SK-N-SH (cell line): ENCODE measurements around the gene TRAF7. TPM values are rescaled to one million over a fixed set of nuclear protein-coding genes. Genes with fewer than 3 reads are reported as not detected.
"Not testable (repeated sequence)": the region's sequence is repeated elsewhere in the genome, so short reads cannot be mapped to it uniquely, and the experiment has no call there.

Experiments used
- CTCF ChIA-PET: fragments of 300-600, 350-600 bp; formaldehyde crosslinking; extraction: SDS; loops from one replicate; lab custom pipeline; 2021; lab: Yijun Ruan, JAX
- POLR2A ChIA-PET: fragments of 350-600 bp; sonication (Branson Sonifier 250); formaldehyde crosslinking; extraction: SDS; loops from one replicate; lab custom pipeline; 2020; ENCODE audit warnings: antibody characterized with exemption, inconsistent platforms; lab: Yijun Ruan, JAX
- DNase-seq: peaks from one replicate; pipeline ENCODE4 v3.0.0; 2012
- H2AFZ ChIP-seq: fragments of 200-600 bp; sonication (generic); 2 replicates; pipeline ENCODE4 v1.8.1; 2016; ENCODE audit warnings: antibody characterized with exemption, mild to moderate bottlenecking, low read depth
- H3F3A ChIP-seq: fragments of 200-600 bp; sonication (generic); replicated peaks from 2 replicates; pipeline ENCODE3; 2016; ENCODE audit warnings: antibody characterized with exemption, mild to moderate bottlenecking; ENCODE audit not compliant: insufficient read depth
- H3K27ac ChIP-seq, 2 experiments: fragments of 200-500 bp in 1 of 2; fragments of 200-600 bp in 1 of 2; sonication (Bioruptor generic) in 1 of 2; sonication (generic), shearing (Covaris generic) in 1 of 2; 2 replicates each; pipeline versions ENCODE4 v1.5.1 to v1.6.1; 2014 to 2016; ENCODE audit warnings: low read depth in 2 of 2, inconsistent platforms in 1 of 2, low read length in 1 of 2, mild to moderate bottlenecking in 1 of 2, mixed read lengths in 1 of 2
- H3K27me3 ChIP-seq: fragments of 200-600 bp; sonication (generic), shearing (Covaris generic); 2 replicates; pipeline ENCODE4 v1.6.1; 2016; ENCODE audit warnings: mixed run types; ENCODE audit not compliant: insufficient read depth
- H3K36me3 ChIP-seq, 2 experiments: fragments of 200-500 bp in 1 of 2; fragments of 200-600 bp in 1 of 2; sonication (Bioruptor generic) in 1 of 2; sonication (generic) in 1 of 2; replicated peaks in 1 of 2; 2 replicates each; pipeline versions ENCODE3 to v1.5.1; 2014 to 2016; ENCODE audit warnings: low read length in 1 of 2, mild to moderate bottlenecking in 1 of 2; ENCODE audit not compliant: insufficient read depth in 2 of 2, control insufficient read depth in 1 of 2
- H3K4me1 ChIP-seq, 2 experiments: fragments of 200-500 bp in 1 of 2; fragments of 200-600 bp in 1 of 2; sonication (Bioruptor generic) in 1 of 2; sonication (generic), shearing (Covaris generic) in 1 of 2; 2 replicates each; pipeline versions ENCODE4 v1.5.1 to v1.6.1; 2014 to 2016; ENCODE audit warnings: low read depth in 1 of 2, low read length in 1 of 2, mixed run types in 1 of 2; ENCODE audit not compliant: insufficient read depth in 2 of 2, control insufficient read depth in 1 of 2
- H3K4me2 ChIP-seq: fragments of 200-600 bp; sonication (generic), shearing (Covaris generic); 2 replicates; pipeline ENCODE4 v1.6.1; 2017; ENCODE audit warnings: mixed run types
- H3K4me3 ChIP-seq, 2 experiments: fragments of 200-500 bp in 1 of 2; fragments of 200-600 bp in 1 of 2; sonication (Bioruptor generic) in 1 of 2; sonication (generic), shearing (Covaris generic) in 1 of 2; 2 replicates each; pipeline versions ENCODE4 v1.5.1 to v1.8.1; 2014 to 2016; ENCODE audit warnings: low read depth in 2 of 2, inconsistent platforms in 1 of 2, low read length in 1 of 2, mild to moderate bottlenecking in 1 of 2, mixed read lengths in 1 of 2, moderate library complexity in 1 of 2
- H3K79me2 ChIP-seq: fragments of 200-600 bp; sonication (generic); 2 replicates; pipeline ENCODE4 v1.8.1; 2017; ENCODE audit warnings: mild to moderate bottlenecking; ENCODE audit not compliant: insufficient read depth
- H3K9ac ChIP-seq: fragments of 200-600 bp; sonication (generic); 2 replicates; pipeline ENCODE4 v1.6.1; 2017; ENCODE audit warnings: mixed run types
- H3K9me2 ChIP-seq: fragments of 200-600 bp; sonication (generic); 2 replicates; pipeline ENCODE4 v1.6.1; 2017; ENCODE audit warnings: mixed run types
- H3K9me3 ChIP-seq: fragments of 200-600 bp; sonication (generic); 2 replicates; pipeline ENCODE4 v1.6.1; 2017; ENCODE audit warnings: mixed run types, mild to moderate bottlenecking, moderate library complexity
- H4K20me1 ChIP-seq: fragments of 200-600 bp; sonication (generic); 2 replicates; pipeline ENCODE4 v1.6.1; 2017; ENCODE audit warnings: mild to moderate bottlenecking, mixed run types; ENCODE audit not compliant: insufficient read depth
- EP300 ChIP-seq, 2 experiments: IDR thresholded peaks; 2 replicates each; pipeline versions ENCODE4 v1.4.0 to v1.6.1; 2012; ENCODE audit warnings: borderline replicate concordance in 1 of 2, low read depth in 1 of 2, low read length in 1 of 2
- FOXM1 ChIP-seq: IDR thresholded peaks from 2 replicates; pipeline ENCODE4 v1.4.0; 2012; ENCODE audit warnings: low read depth, mild to moderate bottlenecking
- GABPA ChIP-seq: IDR thresholded peaks from 2 replicates; pipeline ENCODE4 v1.4.0; 2012; ENCODE audit warnings: low read depth, mild to moderate bottlenecking
- JUND ChIP-seq: IDR thresholded peaks from 2 replicates; pipeline ENCODE4 v1.4.0; 2012
- MAX ChIP-seq: IDR thresholded peaks from 2 replicates; pipeline ENCODE4 v1.4.0; 2012; ENCODE audit warnings: low read depth
- MEF2A ChIP-seq: IDR thresholded peaks from 2 replicates; pipeline ENCODE4 v1.4.0; 2012; ENCODE audit warnings: low read depth, borderline replicate concordance
- MXI1 ChIP-seq: IDR thresholded peaks from 2 replicates; pipeline ENCODE4 v1.6.1; 2012; ENCODE audit warnings: mild to moderate bottlenecking, low read depth, low read length, improper control_type of control experiment
- NFIC ChIP-seq: IDR thresholded peaks from 2 replicates; pipeline ENCODE4 v1.4.0; 2012; ENCODE audit warnings: borderline replicate concordance
- PBX3 ChIP-seq: IDR thresholded peaks from 2 replicates; pipeline ENCODE4; 2012
- RCOR1 ChIP-seq: fragments of 150-350 bp; IDR thresholded peaks from 2 replicates; pipeline ENCODE4 v1.6.1; 2017; ENCODE audit warnings: antibody characterized with exemption, low read length
- TAF1 ChIP-seq: IDR thresholded peaks from 2 replicates; pipeline ENCODE4 v1.6.1; 2012; ENCODE audit warnings: low read depth, mild to moderate bottlenecking, low read length, moderate library complexity, borderline replicate concordance
- TCF12 ChIP-seq: IDR thresholded peaks from 2 replicates; pipeline ENCODE4 v1.4.0; 2012
- WGBS: methylation state at CpG from one replicate; pipeline ENCODE4 v1.1.6; 2017; ENCODE audit warnings: low lambda C conversion rate; 5-methylcytosine and 5-hydroxymethylcytosine counted together
- polyA plus RNA-seq, 3 experiments: library from polyadenylated mRNA; depleted of rRNA; stranded (reverse); fragments of >200 nt; gene quantifications; 2 replicates each; pipeline ENCODE4 v1.2.3, GENCODE V29; 2012

TRAF7 gene
- polyA plus RNA-seq, 1 of the 3 experiments (the other 2 are of a cell fraction) = 73.0 TPM

GRCh38 chr16:2124377-2124693 lies 31.2 kb upstream of the TRAF7 start:
- ChIA-PET POLR2A (interaction anchor here (0.7 to 1.8 kb wide), 3 partner anchors 16 to 31 kb away, joined by 3 to 4 read pairs (median 4); partner anchors contain the start of genes RAB26 and TRAF7), CTCF (interaction anchor here (1.4 kb wide), 1 partner anchor 16 kb away, joined by 4 read pairs; no protein-coding TSS in a partner anchor)
- not testable (repeated sequence) for H3K9me2 ChIP-seq, H3K9me3 ChIP-seq, DNase-seq, H3K36me3 ChIP-seq, H3K27me3 ChIP-seq, H2AFZ ChIP-seq
- H3F3A ChIP-seq = peaks cover 14% of the 10 kb centered on the region
- peak overlapping the region; percentile 79 for H3K9ac ChIP-seq
- peak overlapping the region; percentile 16 to 27; a peak in 3 of 4 replicates for H3K4me3 ChIP-seq
- peaks cover 28 to 60% of the 10 kb centered on the region in 2 experiments; a peak in 3 of 4 replicates for H3K4me1 ChIP-seq
- peaks cover 15% of the 10 kb centered on the region for H4K20me1 ChIP-seq
- WGBS = 15% methylated on average over 7 of the region's 11 CpGs
- peak overlapping the region; percentile 84 to 98 for H3K27ac ChIP-seq
- peaks cover 77% of the 10 kb centered on the region for H3K79me2 ChIP-seq
- TF ChIP-seq EP300 (IDR thresholded peaks at IDR 0.05; ENCODE audit: borderline replicate concordance in 1 of 2, low read depth in 1 of 2, low read length in 1 of 2) = peak in 1 of 2 experiments; percentile 6; a peak in 1 of 4 replicates
- peak; percentile 9; the same call in 1 of the 2 replicates for TF ChIP-seq MXI1
- H3K4me2 ChIP-seq = peak overlapping the region; percentile 82

- H3K9me2 ChIP-seq, H3K9me3 ChIP-seq, H2AFZ ChIP-seq, H3K27me3 ChIP-seq, H3K36me3 ChIP-seq: not testable (repeated sequence)
- 18% methylated on average over 14 of the region's 37 CpGs for WGBS
- peaks cover 28 to 60% of the 10 kb centered on the region in 2 experiments; a peak in 3 of 4 replicates for H3K4me1 ChIP-seq
- H3K4me3 ChIP-seq = peak overlapping the region; percentile 27 to 48
- peaks cover 15% of the 10 kb centered on the region for H4K20me1 ChIP-seq
- ChIA-PET CTCF (interaction anchor here (1.4 to 1.5 kb wide), 2 partner anchors 15 to 121 kb away, joined by 4 read pairs; no protein-coding TSS in a partner anchor), POLR2A (interaction anchor here (0.7 to 1.8 kb wide), 3 partner anchors 15 to 30 kb away, joined by 3 to 4 read pairs (median 4); partner anchors contain the start of genes RAB26 and TRAF7)
- H3K27ac ChIP-seq = peak overlapping the region; percentile 84 to 98
- peak; percentile 62 for DNase-seq
- peak overlapping the region; percentile 82 for H3K4me2 ChIP-seq
- TF ChIP-seq EP300 (IDR thresholded peaks at IDR 0.05; ENCODE audit: borderline replicate concordance in 1 of 2, low read depth in 1 of 2, low read length in 1 of 2) (peak in 1 of 2 experiments; percentile 30; a peak in 3 of 4 replicates), JUND (peak; percentile 19; the same call in 1 of the 2 replicates), GABPA (0 out of 2 replicates have a peak, but pooled peaks have one; percentile 18), PBX3 (0 out of 2 replicates have a peak, but pooled peaks have one; percentile 12), NFIC (peak; percentile 12; the same call in 1 of the 2 replicates), MEF2A (peak; percentile 74; the same call in 1 of the 2 replicates), FOXM1 (peak; percentile 100), RCOR1 (peak; percentile 44; the same call in 1 of the 2 replicates), TAF1 (peak; percentile 38; the same call in 1 of the 2 replicates), MAX (peak; percentile 46; the same call in 1 of the 2 replicates), TCF12 (peak; percentile 62; the same call in 1 of the 2 replicates)
- peaks cover 77% of the 10 kb centered on the region for H3K79me2 ChIP-seq
- peaks cover 14% of the 10 kb centered on the region for H3F3A ChIP-seq
- H3K9ac ChIP-seq = peak overlapping the region; percentile 79
Measured at GRCh38 chr16:2124694-2125444, 30.7 kb upstream of the TRAF7 start.

DNA sequence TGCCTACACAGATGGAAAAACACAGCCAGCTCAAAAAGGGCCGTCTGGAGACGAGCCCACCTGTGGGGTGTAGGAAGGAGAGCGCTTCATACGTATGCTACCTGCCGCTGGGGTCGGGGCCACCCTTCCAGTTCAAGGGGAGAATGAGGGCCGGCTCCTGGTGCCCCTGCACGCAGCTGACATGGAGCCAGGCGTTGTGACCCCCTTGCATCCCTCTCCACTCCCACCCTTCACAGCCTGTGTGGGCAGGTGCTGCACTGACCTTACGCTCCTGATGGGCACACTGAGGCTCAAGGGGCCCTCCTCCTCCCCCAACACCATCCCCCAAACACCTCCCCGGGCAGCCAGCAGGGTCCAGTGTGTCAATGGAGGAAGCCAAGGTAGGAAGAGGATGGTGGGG lies 30.0 kb upstream of the TRAF7 start:
- H4K20me1 ChIP-seq = peaks cover 18% of the 10 kb centered on the region
- peaks cover 28 to 60% of the 10 kb centered on the region in 2 experiments; a peak in 3 of 4 replicates for H3K4me1 ChIP-seq
- H2AFZ ChIP-seq, DNase-seq, H3K27me3 ChIP-seq, H3K9me3 ChIP-seq, H3K36me3 ChIP-seq, H3K9me2 ChIP-seq: not testable (repeated sequence)
- CTCF ChIA-PET = interaction anchor here (1.4 to 1.5 kb wide), 2 partner anchors 15 to 122 kb away, joined by 4 read pairs; no protein-coding TSS in a partner anchor
- POLR2A ChIA-PET = interaction anchor here (1.5 to 1.8 kb wide), 2 partner anchors 22 to 78 kb away, joined by 4 to 7 read pairs; partner anchors contain the start of genes NTHL1, RAB26 and TSC2
- peak overlapping the region; percentile 84 to 98 for H3K27ac ChIP-seq
- peak overlapping the region; percentile 82 for H3K4me2 ChIP-seq
- peak overlapping the region; percentile 79 for H3K9ac ChIP-seq
- H3F3A ChIP-seq = peaks cover 14% of the 10 kb centered on the region
- peak overlapping the region in 1 of 2 experiments; percentile 48; a peak in 1 of 4 replicates for H3K4me3 ChIP-seq
- 51% methylated on average over 7 of the region's 11 CpGs for WGBS
- peaks cover 77% of the 10 kb centered on the region for H3K79me2 ChIP-seq
